BJ (cell line): ENCODE results near the gene FBXO47. TPM values are rescaled to one million over a fixed set of nuclear protein-coding genes. Genes with fewer than 3 reads are reported as not detected.

Experiments
- CTCF ChIA-PET: fragments of 350-600 bp; formaldehyde crosslinking; extraction: SDS; loops from one replicate; lab custom pipeline; 2021; ENCODE audit warnings: antibody characterized with exemption, inconsistent platforms; lab: Yijun Ruan, JAX
- POLR2A ChIA-PET: fragments of 300-600 bp; sonication (Branson Sonifier 250); formaldehyde crosslinking; extraction: SDS; loops from one replicate; lab custom pipeline; 2021; ENCODE audit warnings: antibody characterized with exemption; lab: Charles Lee
- DNase-seq: peaks from one replicate; pipeline ENCODE4 v3.0.0-alpha.2; 2011; ENCODE audit warnings: low read depth
- H3K27me3 ChIP-seq: 2 replicates; pipeline ENCODE4 v1.6.0; 2011; ENCODE audit warnings: low read length; ENCODE audit not compliant: control insufficient read depth, insufficient read depth
- H3K36me3 ChIP-seq: 2 replicates; pipeline ENCODE4 v1.5.1; 2011; ENCODE audit warnings: low read length; ENCODE audit not compliant: control insufficient read depth, insufficient read depth
- H3K4me3 ChIP-seq: 2 replicates; pipeline ENCODE4 v1.5.1; 2011; ENCODE audit warnings: low read depth, mild to moderate bottlenecking, control low read depth, low read length
- CTCF ChIP-seq: IDR thresholded peaks from 2 replicates; pipeline ENCODE4 v1.5.1; 2011; ENCODE audit warnings: low read depth, mild to moderate bottlenecking, control low read depth, inconsistent platforms, low read length, moderate library complexity; ENCODE audit not compliant: insufficient read depth
- polyA plus RNA-seq: library from polyadenylated mRNA; depleted of rRNA; stranded (reverse); fragments of >200 nt; gene quantifications from 2 replicates; pipeline ENCODE4 v1.2.3, GENCODE V29; 2011

FBXO47 gene
- polyA plus RNA-seq, 1 experiment, result not detected

- Histone ChIP-seq H3K27me3 (no peaks in the 10 kb centered on the region), H3K36me3 (peaks cover 55% of the 10 kb centered on the region), H3K4me3 (no peak overlapping the region)
- POLR2A ChIA-PET, result no interaction called here
- no peak for TF ChIP-seq CTCF
- CTCF ChIA-PET, result interaction anchor here (1.2 to 1.3 kb wide), 2 partner anchors 26 to 85 kb away, joined by 3 read pairs; no protein-coding TSS in a partner anchor
- DNase-seq, result no peak
Measured at GRCh38 chr17:38897671-38898290, 69.4 kb downstream of the FBXO47 start.

- ChIA-PET CTCF (interaction anchor here (1.2 to 1.3 kb wide), 2 partner anchors 26 to 86 kb away, joined by 3 read pairs; no protein-coding TSS in a partner anchor), POLR2A (no interaction called here)
- H3K27me3 ChIP-seq, result no peaks in the 10 kb centered on the region
- TF ChIP-seq CTCF, result no peak
- no peak overlapping the region for H3K4me3 ChIP-seq
- peaks cover 60% of the 10 kb centered on the region for H3K36me3 ChIP-seq
- DNase-seq, result no peak
Measured at GRCh38 chr17:38897176-38897575, 70.0 kb downstream of the FBXO47 start.

GRCh38 chr17:38896346-38896954 is 70.8 kb downstream of the FBXO47 start:
- no peak for TF ChIP-seq CTCF
- CTCF ChIA-PET, result no interaction called here
- no peak for DNase-seq
- peaks cover 65% of the 10 kb centered on the region for H3K36me3 ChIP-seq
- no peak overlapping the region for H3K4me3 ChIP-seq
- POLR2A ChIA-PET, result no interaction called here
- no peaks in the 10 kb centered on the region for H3K27me3 ChIP-seq

- no peak for TF ChIP-seq CTCF
- no peak for DNase-seq
- POLR2A ChIA-PET, result no interaction called here
- CTCF ChIA-PET, result interaction anchor here (0.6 kb wide), 2 partner anchors 124 to 259 kb away, joined by 3 read pairs; no protein-coding TSS in a partner anchor
- Histone ChIP-seq H3K27me3 (no peaks in the 10 kb centered on the region), H3K4me3 (no peak overlapping the region), H3K36me3 (peaks cover 76% of the 10 kb centered on the region)
Measured at GRCh38 chr17:38894276-38894675, 72.9 kb downstream of the FBXO47 start.

- no peak overlapping the region for H3K4me3 ChIP-seq
- H3K36me3 ChIP-seq, result peaks cover 73% of the 10 kb centered on the region
- DNase-seq, result no peak
- no peak for TF ChIP-seq CTCF
- H3K27me3 ChIP-seq, result no peaks in the 10 kb centered on the region
- ChIA-PET POLR2A (no interaction called here), CTCF (interaction anchor here (0.6 kb wide), 1 partner anchor 260 kb away, joined by 3 read pairs; no protein-coding TSS in a partner anchor)
Measured at GRCh38 chr17:38893607-38894006, 73.6 kb downstream of the FBXO47 start.
